ENCODE measurements around the gene MGMT. TPM values are rescaled to one million over a fixed set of nuclear protein-coding genes. Genes with fewer than 3 reads are reported as not detected.

MGMT gene
- total RNA-seq, 4 donors from 2014 or later: 16.5 to 37.5 (median 32.1) TPM

DNA sequence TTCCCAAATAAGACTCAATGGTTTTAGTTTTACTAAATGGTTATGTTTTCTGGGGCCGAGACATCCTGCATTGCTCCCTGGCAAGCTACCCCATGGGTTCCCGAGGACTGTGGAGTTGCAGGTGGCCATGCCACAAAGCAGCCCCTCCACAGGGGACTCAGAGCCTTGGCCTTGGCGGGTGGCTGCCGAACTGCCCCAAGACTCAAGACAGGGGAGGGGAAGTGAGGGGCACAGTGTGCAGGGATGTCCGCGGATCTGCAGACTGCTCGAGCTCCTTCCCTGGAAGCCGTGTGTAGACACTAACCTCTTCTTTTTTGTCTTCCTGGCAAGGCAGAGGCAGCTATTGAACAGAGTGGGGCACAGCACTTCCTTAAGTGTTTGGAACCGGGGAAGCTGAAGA is 342.4 kb downstream of the MGMT start:
- 72 to 89% methylated on average over 2 to 8 of the region's 9 CpGs for WGBS, 2 donors (ENCODE audit: low coverage in 1 of 2)

DNA sequence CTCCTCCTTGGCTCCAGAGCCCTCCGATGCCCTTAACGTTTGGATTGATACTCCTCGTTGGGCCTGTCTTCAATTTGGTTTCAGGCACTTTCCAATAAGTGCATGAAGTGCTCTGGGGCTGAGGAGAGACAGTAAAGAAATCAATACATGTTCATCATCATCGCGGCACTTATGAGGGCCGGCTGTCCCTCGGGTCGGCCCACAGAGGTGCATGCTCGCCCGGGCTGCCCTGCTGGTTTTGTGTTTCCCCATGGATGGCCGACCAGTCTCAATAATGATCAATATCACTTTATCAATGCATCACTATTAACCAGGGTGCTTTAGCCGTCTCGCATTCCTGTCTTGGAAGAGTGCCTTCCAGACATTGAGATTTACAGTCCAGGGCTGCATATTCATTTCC is 342.8 kb downstream of the MGMT start:
- 84% methylated on average over 11 of the region's 13 CpGs; no CpG with 5 or more reads in 1 of the 2 donors for WGBS, 2 donors (ENCODE audit: low coverage in 1 of 2)
- Histone ChIP-seq H3K27me3 (peaks cover 44% of the 10 kb centered on the region), H3K9me3 (peaks cover 0 to 27% (median 0%) of the 10 kb centered on the region in 3 donors), H3K36me3 (no peaks in the 10 kb centered on the region), H3K27ac (no peak overlapping the region), H3K4me1 (no peaks in the 10 kb centered on the region), H3K4me3 (no peak overlapping the region)
- no peak for ATAC-seq
- TF ChIP-seq POLR2AphosphoS5 (IDR thresholded peaks at IDR 0.05) (no peak), EP300 (IDR thresholded peaks at IDR 0.05) (no peak), POLR2A (IDR thresholded peaks at IDR 0.05) (no peak), CTCF (IDR thresholded peaks at IDR 0.05) (no peak)

More for the DNA sequence above, 342.4 kb downstream of the MGMT start:
- no peak overlapping the region for H3K4me3 ChIP-seq
- no peak overlapping the region for H3K27ac ChIP-seq
- no peak for TF ChIP-seq EP300 (IDR thresholded peaks at IDR 0.05)
- TF ChIP-seq CTCF (IDR thresholded peaks at IDR 0.05): no peak
- TF ChIP-seq POLR2AphosphoS5 (IDR thresholded peaks at IDR 0.05): no peak
- no peak for TF ChIP-seq POLR2A (IDR thresholded peaks at IDR 0.05)
- H3K27me3 ChIP-seq: peaks cover 41% of the 10 kb centered on the region
- no peak for ATAC-seq
- peaks cover 0 to 28% (median 0%) of the 10 kb centered on the region in 3 donors for H3K9me3 ChIP-seq
- no peaks in the 10 kb centered on the region for H3K4me1 ChIP-seq
- H3K36me3 ChIP-seq: no peaks in the 10 kb centered on the region

GRCh38 chr10:129811208-129811607 is 344.2 kb downstream of the MGMT start:
- Histone ChIP-seq H3K27ac (no peak overlapping the region), H3K4me1 (no peaks in the 10 kb centered on the region), H3K9me3 (peaks cover 0 to 14% (median 0%) of the 10 kb centered on the region in 3 donors), H3K27me3 (peaks cover 53% of the 10 kb centered on the region), H3K4me3 (no peak overlapping the region), H3K36me3 (no peaks in the 10 kb centered on the region)
- no peak for ATAC-seq
- TF ChIP-seq CTCF (IDR thresholded peaks at IDR 0.05): no peak
- TF ChIP-seq EP300 (IDR thresholded peaks at IDR 0.05): no peak
- no peak for TF ChIP-seq POLR2AphosphoS5 (IDR thresholded peaks at IDR 0.05)
- no peak for TF ChIP-seq POLR2A (IDR thresholded peaks at IDR 0.05)
- 92% methylated on average over 4 of the region's 9 CpGs; no CpG with 5 or more reads in 1 of the 2 donors for WGBS, 2 donors (ENCODE audit: low coverage in 1 of 2)

DNA sequence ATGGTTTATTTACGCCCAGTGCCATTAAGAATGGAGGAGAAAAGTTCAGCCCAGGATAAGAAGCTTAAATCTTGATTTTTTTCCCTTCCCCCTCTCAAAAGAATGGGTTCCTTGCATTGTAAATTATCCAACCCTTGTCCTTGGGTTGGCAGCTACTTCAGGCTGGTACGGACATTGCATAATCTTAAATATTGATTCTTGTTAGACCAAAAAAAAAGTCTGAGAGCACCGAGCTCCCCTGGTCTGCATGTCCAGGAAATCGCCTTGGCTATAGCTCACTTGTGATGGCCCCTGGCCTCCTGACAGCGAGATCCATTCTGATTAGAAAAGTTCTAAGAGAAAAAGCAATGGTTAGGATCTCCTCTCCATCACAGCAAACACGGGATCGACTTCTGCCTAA is 345.4 kb downstream of the MGMT start:
- no peak for ATAC-seq
- H3K4me1 ChIP-seq: no peaks in the 10 kb centered on the region
- peaks cover 0 to 14% (median 0%) of the 10 kb centered on the region in 3 donors for H3K9me3 ChIP-seq
- 67% methylated on average over 5 of the region's 7 CpGs; no CpG with 5 or more reads in 1 of the 2 donors for WGBS, 2 donors (ENCODE audit: low coverage in 1 of 2)
- H3K36me3 ChIP-seq: no peaks in the 10 kb centered on the region
- H3K27ac ChIP-seq: no peak overlapping the region
- no peak for TF ChIP-seq CTCF (IDR thresholded peaks at IDR 0.05)
- no peak for TF ChIP-seq POLR2AphosphoS5 (IDR thresholded peaks at IDR 0.05)
- TF ChIP-seq POLR2A (IDR thresholded peaks at IDR 0.05): no peak
- TF ChIP-seq EP300 (IDR thresholded peaks at IDR 0.05): no peak
- H3K27me3 ChIP-seq: peaks cover 57% of the 10 kb centered on the region
- H3K4me3 ChIP-seq: no peak overlapping the region
